ENCODE results near the gene RPS4Y2. TPM values are rescaled to one million over a fixed set of nuclear protein-coding genes. Genes with fewer than 3 reads are reported as not detected.

The RPS4Y2 gene
- total RNA-seq, 2 experiments from 2014 or later: 0.37 to 0.42 TPM

Other genes starting within 250 kb of the RPS4Y2 start
- gene EIF1AY, start 180.3 kb upstream of the RPS4Y2 start, total RNA-seq: 10 to 100 TPM; 70.4 to 72.9 TPM